HG03575 (cell line): ENCODE measurements around the gene MEAF6.

Experiments used
- ATAC-seq: cut with Tn5 transposase; IDR thresholded peaks from one replicate; pipeline ENCODE4 v1.9.1; 2021; ENCODE audit not compliant: unreplicated experiment, insufficient number of reproducible peaks, low FRiP score; ENCODE audit errors: extremely low read depth

The MEAF6 gene

GRCh38 chr1:37453647-37454046 lies 60.9 kb downstream of the MEAF6 start:
- ATAC-seq = no peak

- no peak for ATAC-seq
Observed at GRCh38 chr1:37452416-37452815, 62.1 kb downstream of the MEAF6 start.

GRCh38 chr1:37449936-37450335 lies 64.6 kb downstream of the MEAF6 start:
- ATAC-seq = no peak

- no peak for ATAC-seq
Observed at GRCh38 chr1:37448691-37449417, 65.7 kb downstream of the MEAF6 start.

GRCh38 chr1:37448185-37448584 lies 66.4 kb downstream of the MEAF6 start:
- ATAC-seq = no peak

- no peak for ATAC-seq
Observed at GRCh38 chr1:37446874-37447273, 67.7 kb downstream of the MEAF6 start.

GRCh38 chr1:37442644-37443043 lies 71.9 kb downstream of the MEAF6 start:
- ATAC-seq = no peak
